HG03025 (cell line): ENCODE data around the gene CIRBP.
"Not testable (repeated sequence)": the region's sequence is repeated elsewhere in the genome, so short reads cannot be mapped to it uniquely, and the experiment has no call there.

Experiments
- ATAC-seq: cut with Tn5 transposase; IDR thresholded peaks from one replicate; pipeline ENCODE4 v1.9.1; 2021; ENCODE audit warnings: mild to moderate bottlenecking, moderate library complexity; ENCODE audit not compliant: unreplicated experiment, low FRiP score

Gene CIRBP

GRCh38 chr19:1305354-1305753 is 36.2 kb downstream of the CIRBP start:
- not testable (repeated sequence) for ATAC-seq

DNA sequence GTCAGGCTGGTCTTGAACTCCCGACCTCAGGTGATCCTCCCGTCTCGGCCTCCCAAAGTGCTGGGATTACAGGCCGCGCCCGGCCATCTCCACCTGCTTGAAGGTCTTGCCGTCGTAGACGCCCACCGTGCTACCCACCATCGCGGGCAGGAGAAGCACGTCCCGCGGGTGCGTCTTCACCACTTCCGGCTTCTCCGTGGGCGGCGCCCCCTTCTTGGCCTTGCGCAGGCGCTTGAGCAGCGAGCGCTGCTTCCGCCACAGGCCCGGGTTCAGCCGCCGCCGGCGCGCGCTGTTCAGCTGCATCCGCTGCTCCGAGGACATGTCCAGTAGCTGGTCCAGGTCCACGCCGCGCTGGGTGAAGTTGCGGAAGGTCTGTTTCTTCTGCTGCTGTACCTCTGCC is 38.2 kb downstream of the CIRBP start:
- ATAC-seq = no peak

DNA sequence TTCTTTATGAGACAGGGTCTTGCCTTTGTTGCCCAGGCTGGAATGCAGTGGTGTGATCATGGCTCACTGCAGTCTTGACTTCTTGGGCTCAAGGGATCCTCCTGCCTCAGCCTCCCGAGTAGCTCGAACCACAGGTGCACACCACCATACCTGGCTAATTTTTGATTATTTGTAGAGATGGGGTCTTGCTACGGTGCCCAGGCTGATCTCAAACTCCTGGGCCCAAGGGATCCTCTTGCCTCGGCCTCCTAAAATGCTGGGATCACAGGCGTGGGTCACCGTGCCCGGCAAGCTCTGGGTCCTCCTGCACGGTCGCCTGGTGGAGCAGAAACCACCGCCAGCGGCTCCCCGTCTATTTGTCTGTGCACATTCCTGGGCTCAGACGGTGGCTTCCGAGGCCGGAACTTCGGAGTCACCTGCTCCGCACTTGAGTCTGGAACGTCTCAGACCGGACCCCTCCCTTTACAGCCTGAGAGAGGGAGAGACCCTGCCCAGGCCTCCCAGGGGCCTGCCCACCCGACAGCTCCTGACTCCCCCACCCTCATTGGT is 38.7 kb downstream of the CIRBP start:
- ATAC-seq = no peak

DNA sequence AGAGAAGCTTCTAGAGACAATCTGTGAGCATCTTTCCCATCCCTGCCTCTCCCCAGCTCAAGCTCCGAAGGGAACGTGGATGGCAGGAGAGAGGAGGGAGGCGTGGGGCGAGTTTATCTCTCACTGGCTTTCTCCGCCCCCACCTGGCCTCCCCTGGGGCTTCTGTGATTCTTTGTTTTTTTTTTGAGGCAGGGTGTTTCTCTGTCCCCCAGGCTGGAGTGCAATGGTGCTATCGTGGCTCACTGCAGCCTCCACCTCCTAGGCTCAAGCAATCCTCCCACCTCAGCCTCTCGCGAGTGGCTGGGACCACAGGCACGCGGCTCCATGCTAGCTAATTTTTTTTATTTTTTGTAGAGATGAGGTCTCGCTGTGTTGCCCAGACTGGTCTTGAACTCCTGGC is 39.6 kb downstream of the CIRBP start:
- ATAC-seq = no peak

DNA sequence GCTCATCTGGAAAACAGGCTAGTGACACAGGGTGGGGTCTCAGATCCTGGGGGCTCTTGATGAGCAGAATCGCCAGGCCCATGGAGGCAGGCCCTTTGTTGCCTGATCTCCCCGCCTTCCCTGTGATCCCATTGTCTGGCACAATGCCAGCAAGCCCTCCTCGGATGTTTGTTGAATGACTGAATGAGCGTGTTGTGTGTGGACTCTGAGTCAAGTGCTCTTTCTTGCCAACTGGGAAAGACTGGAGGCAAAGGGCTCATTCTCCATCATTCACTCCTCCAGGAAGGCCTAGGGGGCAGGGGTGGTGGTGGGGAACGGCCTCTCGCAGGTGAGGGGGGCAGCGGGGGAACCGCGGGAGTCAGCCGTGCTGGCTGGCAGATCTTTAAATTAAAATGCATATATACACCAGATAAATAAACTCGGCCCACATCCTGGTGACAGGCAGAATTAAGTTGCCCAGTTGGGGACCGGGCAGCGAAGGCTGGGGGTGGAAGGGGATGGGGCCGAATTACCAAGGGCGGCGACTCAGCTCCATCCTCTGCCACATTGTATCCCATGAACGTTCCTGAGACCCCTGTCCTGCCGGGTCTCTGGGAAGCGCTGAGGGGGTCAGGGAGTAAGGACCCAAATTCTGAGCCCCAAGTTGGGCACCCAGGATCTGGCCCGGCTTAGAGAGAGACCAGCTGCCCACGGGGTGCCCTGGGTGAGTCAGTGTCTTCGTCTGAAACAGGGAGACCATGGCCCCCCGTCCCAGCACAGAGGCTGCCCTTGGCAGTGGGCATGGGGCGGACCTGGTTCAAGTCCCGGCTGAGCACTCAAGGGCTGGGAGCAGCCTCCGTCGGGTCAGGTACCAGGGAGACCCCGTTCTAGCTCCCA is 41.1 kb downstream of the CIRBP start:
- no peak for ATAC-seq

DNA sequence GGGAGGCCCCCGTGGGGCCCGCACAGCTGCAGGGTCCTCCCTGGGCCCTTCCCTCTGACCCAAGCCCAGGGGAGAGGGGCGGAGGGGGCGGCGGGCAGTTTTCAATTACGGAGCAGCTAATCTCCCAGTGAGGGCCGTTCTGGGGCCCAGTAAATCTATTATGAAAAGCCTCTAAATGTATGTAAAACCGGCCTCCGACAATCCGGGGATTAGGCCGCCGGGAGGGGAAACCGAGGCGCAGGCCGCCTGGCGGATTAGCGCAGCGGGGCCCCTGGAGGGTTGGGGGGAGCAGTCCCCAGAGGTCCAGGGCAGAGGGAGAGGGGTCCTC is 41.7 kb downstream of the CIRBP start:
- ATAC-seq = no peak

DNA sequence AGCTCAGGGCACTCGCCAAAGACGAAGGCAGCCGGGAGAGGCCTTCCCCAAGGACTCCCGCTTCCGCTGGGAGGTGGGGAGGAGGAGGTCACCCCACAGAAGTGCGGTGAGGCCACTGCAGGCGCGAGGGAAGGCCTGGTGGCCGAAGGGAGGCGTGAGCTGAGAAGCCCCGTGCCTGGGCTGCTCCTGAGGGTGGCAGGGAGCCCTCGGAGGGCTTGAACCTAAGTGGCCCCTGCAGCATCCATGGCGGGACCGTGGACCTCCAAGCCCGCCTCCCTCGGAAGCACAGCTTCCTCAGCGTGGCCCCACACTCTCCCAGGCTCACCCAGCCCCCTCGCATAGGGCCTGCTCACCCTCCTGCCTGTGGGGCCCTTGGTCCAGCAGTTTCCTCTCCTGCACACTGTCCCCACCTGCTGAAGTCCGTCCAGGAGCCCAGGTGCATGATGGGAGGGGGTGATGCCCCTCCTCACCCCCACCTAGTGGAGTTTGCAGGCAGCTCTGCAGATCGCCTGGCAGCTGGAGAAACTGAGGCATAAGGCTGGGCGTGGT is 42.5 kb downstream of the CIRBP start:
- ATAC-seq = no peak

DNA sequence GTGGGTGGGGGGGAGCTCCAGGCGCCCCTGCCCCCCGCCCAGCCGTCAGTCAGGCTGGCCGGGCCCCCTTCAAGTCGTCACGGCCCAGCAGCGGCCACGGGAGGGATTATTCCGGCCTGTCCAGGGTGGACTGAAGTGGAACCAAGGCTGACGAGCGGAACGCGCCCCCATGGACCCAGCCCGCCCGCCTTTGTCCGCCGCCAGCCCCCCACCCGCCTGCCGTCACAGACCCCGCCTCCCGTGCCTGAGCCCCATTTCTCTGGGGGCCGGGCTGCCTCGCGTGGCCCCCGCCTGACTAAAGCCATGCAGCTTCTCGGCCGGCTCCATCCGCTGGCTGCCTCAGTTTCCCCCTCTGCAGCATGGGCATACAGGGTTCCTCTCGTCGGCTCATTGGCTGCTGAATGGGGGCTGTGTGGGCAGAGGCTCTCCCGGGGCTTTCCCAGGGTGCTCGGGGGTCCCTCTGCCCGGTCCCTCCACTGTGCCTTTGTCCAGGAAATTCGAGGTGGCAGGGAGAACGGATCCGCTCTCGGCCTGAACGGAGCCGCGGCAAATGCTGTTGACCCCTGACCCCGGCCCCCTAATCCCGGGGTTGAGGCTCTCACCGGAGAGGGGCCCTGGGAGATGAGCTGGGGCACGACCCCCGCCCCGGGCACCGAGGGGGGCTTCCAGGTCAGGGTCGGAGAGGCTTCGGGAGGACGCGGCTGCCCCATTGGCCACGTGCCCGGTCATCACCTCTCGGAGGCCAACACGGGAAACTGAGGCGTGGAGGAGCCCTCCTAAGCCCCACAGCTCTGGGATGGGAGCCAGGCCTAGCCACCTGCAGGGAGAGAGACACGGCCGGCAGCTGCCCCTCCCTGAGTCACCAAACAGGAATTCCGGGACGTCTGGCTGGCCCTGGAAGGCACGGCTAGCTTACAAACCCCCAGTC is 43.9 kb downstream of the CIRBP start:
- no peak for ATAC-seq

- ATAC-seq = no peak
Measured at GRCh38 chr19:1313695-1314613, 44.8 kb downstream of the CIRBP start.

- no peak for ATAC-seq
Measured at GRCh38 chr19:1315470-1316166, 46.5 kb downstream of the CIRBP start.

DNA sequence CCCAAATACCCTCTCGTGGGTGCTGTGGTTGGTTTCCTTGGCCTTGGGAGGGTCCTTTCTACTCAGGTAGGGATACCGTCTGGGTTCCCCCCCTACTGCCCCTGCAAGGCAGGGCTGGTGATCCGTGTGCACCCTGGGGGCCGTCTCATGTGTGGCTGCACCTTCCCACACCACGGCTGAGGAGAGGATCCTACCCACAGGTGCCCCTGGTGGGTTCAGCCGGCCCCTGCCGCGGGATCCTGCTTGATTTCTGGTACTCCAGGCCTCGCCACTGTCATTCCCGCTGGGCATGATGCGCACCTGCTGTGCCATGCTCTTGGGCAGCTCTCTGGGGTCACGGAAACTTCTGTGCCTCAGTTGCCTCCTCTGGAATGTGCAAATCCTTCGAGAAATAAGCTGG is 47.3 kb downstream of the CIRBP start:
- no peak for ATAC-seq

DNA sequence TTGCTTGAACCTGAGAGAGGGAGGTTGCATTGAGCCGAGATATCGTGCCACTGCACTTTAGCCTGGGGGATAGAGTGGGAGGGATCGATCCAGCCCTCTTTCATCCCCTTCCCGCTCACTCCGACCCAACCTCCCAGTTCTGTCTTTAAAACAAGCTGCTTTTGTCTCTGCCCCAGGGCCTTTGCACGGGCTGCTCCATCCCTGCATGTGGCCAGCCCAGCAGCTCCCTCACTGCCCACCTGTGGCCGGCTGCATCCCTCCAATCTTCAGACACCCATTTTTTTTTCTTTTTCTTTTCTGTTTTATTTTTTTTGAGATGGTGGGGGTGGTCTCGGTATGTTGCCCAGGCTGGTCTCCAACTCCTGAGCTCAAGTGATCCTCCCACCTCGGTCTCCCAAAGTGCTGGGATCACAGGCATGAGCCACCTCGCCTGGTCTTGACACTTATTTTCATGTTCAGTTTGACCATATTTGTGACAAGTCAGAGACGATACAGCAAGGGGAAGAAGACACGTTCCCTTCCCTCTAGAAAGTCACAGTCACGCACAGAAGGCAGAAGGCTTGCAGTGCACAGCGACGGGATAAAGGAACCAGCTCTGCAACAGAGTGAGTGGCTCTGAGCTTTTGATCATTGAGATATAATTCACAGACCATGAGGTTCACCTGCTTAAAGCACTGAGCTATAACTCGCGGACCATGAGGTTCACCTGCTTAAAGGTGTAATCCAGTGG is 48.3 kb downstream of the CIRBP start:
- no peak for ATAC-seq

DNA sequence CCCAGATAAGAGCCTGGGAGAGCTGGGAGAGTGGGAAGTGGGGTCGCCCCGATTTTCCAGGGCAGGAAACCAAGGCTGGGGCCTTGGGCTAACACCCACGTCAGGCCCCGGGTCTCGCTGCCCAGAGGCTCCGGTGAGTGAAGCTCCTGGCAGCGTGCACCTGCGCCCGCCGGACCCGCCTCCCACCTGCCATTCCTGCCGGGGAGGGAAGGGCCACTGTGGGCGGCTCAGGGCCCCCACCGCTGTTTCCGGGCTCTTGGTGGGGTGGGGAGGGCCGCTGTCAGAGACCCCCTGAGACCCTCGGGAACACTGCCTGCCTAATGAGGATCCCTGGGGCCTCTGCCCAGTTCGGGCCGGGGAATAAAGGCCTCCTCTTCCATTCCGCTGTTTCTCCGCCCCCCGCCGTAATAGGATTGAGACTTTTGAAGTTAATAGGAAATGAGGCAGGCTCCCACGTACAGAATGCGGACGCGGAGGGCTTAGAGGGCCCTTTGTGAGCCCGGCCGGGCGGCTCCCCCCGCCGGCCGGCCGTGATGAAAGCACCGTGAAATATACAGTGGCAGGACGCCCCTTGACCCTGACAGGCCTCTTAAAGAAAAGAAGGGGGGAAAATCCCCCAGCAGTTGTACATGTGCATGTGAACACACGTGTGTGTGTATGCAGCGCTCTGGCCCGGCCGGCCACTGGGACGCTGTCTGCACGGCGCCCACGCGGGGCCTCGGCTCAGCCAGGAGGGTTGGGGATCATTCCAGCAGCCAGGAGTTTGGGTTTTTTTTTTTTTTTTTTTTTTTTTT is 49.7 kb downstream of the CIRBP start:
- ATAC-seq = no peak

GRCh38 chr19:1320282-1320650 is 51.1 kb downstream of the CIRBP start:
- not testable (repeated sequence) for ATAC-seq

GRCh38 chr19:1321539-1321938 is 52.4 kb downstream of the CIRBP start:
- no peak for ATAC-seq

DNA sequence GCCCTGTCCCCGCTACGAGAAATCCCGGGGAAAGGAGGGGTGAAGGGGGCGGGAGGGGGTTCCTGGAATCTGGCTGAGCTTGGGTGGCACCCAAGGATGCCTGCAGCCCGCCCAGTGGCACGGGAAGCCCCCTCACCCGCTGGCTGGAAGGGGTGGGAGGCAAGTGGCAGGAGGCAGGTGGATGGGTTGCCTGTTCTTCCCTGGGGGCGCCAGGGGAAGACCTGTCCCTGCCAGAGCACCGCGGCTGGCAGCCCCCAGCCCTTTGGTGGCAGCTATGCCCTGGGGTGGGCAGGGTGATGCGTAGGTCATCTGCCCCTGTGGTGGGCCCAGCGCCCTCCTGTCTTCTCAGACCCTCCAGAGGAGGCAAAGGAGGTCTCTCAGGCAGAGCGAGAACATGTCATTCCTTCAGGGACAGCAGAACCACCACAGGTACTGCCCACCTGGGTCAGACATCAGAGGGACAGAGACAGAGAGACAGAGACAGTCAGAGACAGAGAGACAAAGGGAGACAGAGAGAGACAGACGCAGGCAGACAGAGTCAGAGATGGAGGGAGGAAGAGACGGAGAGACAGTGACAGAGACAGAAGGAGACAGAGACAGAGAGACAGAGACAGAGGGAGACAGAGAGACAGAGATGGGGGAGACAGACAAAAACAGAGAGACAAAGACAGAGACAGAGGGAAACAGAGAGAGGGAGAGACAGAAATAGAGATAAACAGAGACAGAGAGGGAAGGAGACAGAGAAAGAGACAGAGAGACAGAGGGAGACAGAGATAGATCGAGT is 53.3 kb downstream of the CIRBP start:
- ATAC-seq = no peak

DNA sequence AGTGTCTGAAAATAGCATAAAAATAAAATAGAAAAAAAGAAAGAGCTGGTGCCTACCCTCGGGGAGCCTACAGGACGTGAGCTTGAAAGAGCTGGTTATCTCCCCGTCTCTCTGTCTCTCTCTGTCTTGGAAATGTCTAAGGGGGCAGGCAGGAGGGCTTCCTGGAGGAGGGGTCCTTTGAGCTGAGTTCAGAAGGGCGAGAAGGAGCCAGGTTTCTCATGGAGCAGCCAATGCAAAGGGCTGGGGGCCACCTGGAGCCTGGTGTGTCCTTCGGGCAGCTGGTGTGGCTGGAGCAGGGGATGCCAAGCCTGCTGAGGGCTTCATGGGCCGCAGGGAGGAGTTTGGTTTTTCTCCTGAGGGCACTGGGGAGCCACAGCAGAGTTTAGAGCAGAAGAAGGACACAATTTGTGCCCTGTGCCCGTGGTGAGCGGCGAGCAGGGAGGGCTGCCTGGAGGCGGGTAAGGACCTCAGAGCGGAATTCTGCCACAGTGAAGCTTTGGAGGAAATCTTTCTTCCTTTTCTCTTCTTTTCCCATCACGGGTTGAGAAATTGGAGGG is 55.2 kb downstream of the CIRBP start:
- ATAC-seq = no peak
